Stimulated activated naive CD8-positive, alpha-beta T cell treated with anti-CD3 and anti-CD28 coated beads, Interleukin-15, amount 100 ng/mL, for 72 hours (primary cell): Measurements from ENCODE around the gene OR51S1.
"Not testable (repeated sequence)": the region's sequence is repeated elsewhere in the genome, so short reads cannot be mapped to it uniquely, and the experiment has no call there.

Source experiments
- ATAC-seq: fragments of 150-1000 bp; cut with Tn5 transposase; 2 replicates; pipeline ENCODE4 v1.10.0; 2021; ENCODE audit warnings: mild to moderate bottlenecking, moderate library complexity
- DNase-seq, 2 donors: peaks; one replicate each; pipeline ENCODE4 v3.0.0; 2021 to 2022
- H3K27ac Mint-ChIP-seq, 2 donors: one replicate each; pipeline ENCODE4 v1.8.0; 2022; ENCODE audit warnings: mild to moderate bottlenecking in 2 of 2, mixed read lengths in 2 of 2, moderate library complexity in 2 of 2
- H3K27me3 Mint-ChIP-seq: one replicate; pipeline ENCODE4 v1.8.0; 2022; ENCODE audit warnings: mixed read lengths
- H3K4me1 Mint-ChIP-seq: one replicate; pipeline ENCODE4 v1.8.0; 2022; ENCODE audit warnings: mild to moderate bottlenecking, mixed read lengths
- H3K4me3 Mint-ChIP-seq, 2 donors: one replicate each; pipeline ENCODE4 v1.8.0; 2022; ENCODE audit warnings: mild to moderate bottlenecking in 2 of 2, mixed read lengths in 2 of 2, moderate library complexity in 1 of 2
- H3K9me3 Mint-ChIP-seq, 2 donors: one replicate each; pipeline ENCODE4 v1.8.0; 2022; ENCODE audit warnings: mixed read lengths in 2 of 2

The OR51S1 gene

DNA sequence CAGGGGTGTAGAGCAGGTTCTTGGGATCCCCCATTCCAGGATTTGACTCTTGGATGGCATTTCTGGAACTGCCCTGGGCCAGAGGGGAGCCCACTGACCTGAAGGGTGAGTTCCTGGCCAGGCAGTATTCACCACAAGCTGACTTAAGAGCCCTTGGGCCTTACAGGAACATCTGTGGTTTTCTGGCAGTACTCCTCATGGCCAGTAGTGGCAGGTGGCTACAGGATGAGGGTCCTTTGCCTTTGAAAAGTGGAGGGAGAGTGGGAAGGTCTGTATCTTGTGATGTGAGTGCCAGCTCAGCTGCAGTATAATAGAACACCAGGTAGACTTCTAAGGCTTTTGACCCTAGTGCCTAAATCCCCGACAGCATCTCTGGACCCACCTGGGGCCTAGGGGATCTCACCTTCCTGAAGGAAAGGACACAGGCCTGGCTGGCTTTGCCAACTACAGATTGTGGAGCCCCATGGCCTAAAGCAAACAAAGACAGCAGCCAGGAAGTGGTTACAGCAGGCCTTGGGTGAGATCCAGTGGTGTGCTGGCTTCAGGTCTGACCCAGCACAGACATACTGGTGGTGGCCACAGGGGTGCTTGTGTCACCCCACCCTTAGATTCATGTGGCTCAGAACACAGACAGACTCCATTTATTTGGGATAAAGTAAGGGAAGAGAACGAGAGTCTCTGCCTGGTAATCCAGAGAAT, 9.0 kb downstream of the OR51S1 start:
- Mint-ChIP-seq H3K27ac (no peak overlapping the region), H3K9me3 (no peaks in the 10 kb centered on the region), H3K4me1 (no peaks in the 10 kb centered on the region), H3K4me3 (no peak overlapping the region), H3K27me3 (no peaks in the 10 kb centered on the region)
- ATAC-seq: no peak
- DNase-seq: no peak

DNA sequence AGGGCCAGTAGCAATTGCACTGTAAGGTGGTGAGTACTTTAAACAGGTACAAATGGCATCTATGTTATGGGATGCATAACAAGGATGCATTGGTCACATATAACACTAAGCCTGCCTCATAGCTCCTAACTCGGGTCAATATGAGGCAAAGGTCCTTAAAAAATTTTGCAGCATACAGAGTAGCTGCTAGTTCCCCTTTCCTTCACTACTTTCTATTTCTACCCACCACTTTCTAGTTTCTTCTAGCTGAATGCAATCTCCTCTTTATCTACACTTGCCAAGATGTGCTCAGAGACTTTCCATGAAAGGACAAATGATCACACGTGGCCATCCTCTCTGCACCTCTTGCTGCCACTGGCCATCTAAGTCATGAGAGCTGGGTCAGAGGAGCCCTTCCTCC, 18.1 kb downstream of the OR51S1 start:
- peak overlapping the region in 1 of 2 donors; percentile 1 for H3K27ac Mint-ChIP-seq
- peaks cover 19% of the 10 kb centered on the region for H3K27me3 Mint-ChIP-seq
- no peak for DNase-seq
- ATAC-seq: no peak
- H3K4me3 Mint-ChIP-seq: no peak overlapping the region
- H3K4me1 Mint-ChIP-seq: no peaks in the 10 kb centered on the region
- H3K9me3 Mint-ChIP-seq: no peaks in the 10 kb centered on the region

DNA sequence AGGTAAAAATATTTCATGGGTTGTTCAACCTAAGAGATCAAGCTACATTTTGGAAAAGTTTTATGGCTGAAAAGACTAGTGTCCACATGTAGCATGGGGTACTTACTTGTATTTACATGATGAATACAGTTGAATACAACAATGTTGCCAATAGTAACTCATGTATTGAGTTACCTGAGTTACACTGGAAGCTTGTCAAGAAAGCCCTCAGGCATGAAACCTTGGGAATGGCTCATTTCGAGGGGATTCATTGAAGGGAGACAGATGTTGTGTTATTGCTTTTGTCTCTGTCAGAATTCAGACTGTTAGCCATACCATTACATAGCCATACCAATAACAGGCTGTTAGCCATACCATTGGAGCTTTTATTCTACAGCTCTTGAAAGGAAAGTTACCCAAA, 18.7 kb downstream of the OR51S1 start:
- ATAC-seq: no peak
- H3K4me3 Mint-ChIP-seq: no peak overlapping the region
- peaks cover 19% of the 10 kb centered on the region for H3K27me3 Mint-ChIP-seq

DNA sequence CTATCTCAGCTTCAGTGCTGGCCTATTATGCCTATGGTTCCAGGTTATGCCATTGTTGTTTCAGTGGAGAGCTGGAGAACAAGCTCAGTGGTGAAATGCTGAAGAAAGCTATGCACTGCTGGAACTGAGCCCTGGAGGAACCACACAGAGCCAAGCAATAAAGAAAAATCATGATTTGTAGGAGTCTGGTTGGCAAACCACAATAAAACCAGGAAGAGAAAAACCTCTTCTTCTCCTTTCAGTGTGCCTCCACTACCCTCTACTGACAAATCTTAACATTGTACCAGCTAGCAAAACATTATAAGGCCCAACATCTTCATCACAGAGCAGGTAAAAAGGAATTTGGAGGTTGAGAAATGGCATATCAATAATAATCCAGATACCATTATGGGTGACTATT, 22.6 kb downstream of the OR51S1 start:
- Mint-ChIP-seq H3K4me1 (no peaks in the 10 kb centered on the region), H3K27me3 (peaks cover 17% of the 10 kb centered on the region), H3K27ac (no peak overlapping the region), H3K4me3 (no peak overlapping the region), H3K9me3 (no peaks in the 10 kb centered on the region)
- ATAC-seq: no peak
- no peak for DNase-seq

More for the DNA sequence above, 18.7 kb downstream of the OR51S1 start:
- DNase-seq: no peak
- Mint-ChIP-seq H3K27ac (no peak overlapping the region), H3K9me3 (no peaks in the 10 kb centered on the region), H3K4me1 (no peaks in the 10 kb centered on the region)

DNA sequence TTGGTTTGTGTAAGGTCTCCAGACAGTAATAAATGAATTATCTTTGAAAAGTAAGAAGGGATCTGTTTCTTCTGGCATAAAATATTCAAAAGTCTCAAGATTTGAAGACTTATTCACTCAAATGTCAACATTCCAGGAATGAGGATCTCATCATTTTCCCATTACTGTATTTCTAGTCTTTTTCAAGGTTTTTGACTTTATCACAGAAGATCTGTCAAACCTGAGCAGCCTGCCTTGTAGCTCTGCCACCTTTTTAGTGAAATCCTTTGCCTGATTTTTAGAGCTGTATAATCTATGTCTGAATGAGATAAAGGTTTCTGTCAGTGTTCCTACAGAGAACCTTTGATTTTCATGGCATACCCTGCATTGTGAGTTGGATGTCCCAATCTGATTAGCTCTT, 23.9 kb downstream of the OR51S1 start:
- Mint-ChIP-seq H3K4me3 (no peak overlapping the region), H3K27me3 (peaks cover 17% of the 10 kb centered on the region), H3K9me3 (no peaks in the 10 kb centered on the region), H3K4me1 (no peaks in the 10 kb centered on the region), H3K27ac (no peak overlapping the region)
- ATAC-seq (no peak), DNase-seq (no peak)

DNA sequence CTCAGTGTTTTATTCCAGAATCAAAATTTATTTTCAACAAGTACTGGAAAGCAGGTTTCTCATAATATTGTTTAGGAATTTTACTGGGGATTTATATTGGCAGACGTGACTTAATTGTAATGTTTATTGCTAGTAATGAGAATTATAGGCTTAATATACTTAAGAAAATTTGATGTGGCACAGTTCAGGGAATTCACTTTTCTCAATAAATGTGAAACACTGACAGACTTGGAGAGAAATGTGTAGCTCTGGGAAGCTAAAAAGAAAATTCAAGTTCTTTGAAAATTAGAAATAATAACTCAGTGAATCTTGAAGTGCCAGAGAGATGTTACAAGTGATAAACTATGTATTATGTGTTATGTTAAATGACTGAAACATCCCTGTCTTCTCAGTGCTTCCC, 28.0 kb downstream of the OR51S1 start, which contains the start of gene OR51F2:
TSS of gene OR51F2 (plus strand) at position 301 of the 400 bp plus-strand sequence. CDS start 101 bp downstream, outside the sequence.
- H3K4me3 Mint-ChIP-seq: no peak within 1 kb of the TSS
- H3K4me1 Mint-ChIP-seq: no peaks in the 10 kb centered on the region
- no peaks in the 10 kb centered on the region for H3K9me3 Mint-ChIP-seq
- DNase-seq (no peak), ATAC-seq (no peak)
- H3K27me3 Mint-ChIP-seq: peaks cover 17% of the 10 kb centered on the region
- no peak within 1 kb of the TSS for H3K27ac Mint-ChIP-seq

DNA sequence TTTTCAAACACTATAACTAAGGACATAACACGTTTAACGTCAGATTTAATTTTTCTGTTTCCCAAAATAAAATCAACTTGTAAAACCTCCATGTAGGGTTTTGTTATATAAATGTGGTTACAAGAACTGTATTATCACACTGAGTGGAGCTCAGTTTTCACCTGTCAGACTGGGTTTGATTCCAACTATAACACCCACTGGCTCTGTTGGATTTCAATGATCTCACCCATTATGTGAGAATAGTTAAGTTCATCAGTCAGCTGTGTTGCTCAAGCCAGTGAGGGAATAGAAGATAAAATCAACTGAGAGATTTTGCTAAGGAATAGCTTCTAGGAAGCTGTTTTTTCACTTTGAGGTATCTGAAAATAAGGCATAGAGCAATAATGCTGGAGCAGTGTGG, 39.8 kb downstream of the OR51S1 start:
- Mint-ChIP-seq H3K27me3 (no peaks in the 10 kb centered on the region), H3K4me1 (no peaks in the 10 kb centered on the region), H3K4me3 (no peak overlapping the region), H3K9me3 (no peaks in the 10 kb centered on the region), H3K27ac (no peak overlapping the region)
- no peak for ATAC-seq
- no peak for DNase-seq

DNA sequence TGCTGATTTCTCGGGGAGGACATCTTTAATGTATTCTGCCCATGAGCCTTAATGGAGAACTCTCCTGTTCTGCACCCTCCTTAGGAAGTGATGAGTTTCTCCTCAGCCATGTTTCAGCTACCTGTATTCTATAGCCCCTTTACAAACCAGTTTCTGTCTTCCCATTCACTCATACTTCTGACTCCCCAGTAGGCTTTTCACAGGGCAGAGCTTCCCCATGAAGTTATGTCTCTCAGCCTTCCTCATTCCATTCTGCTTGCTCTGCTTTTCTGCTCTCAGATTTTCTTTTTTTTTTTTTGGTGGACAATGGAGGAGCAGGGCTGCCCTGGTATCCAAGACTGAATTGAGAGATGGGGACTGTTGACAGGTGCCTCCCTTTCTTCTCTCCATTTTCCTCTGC, 40.5 kb downstream of the OR51S1 start:
- ATAC-seq: no peak
- no peak overlapping the region for H3K27ac Mint-ChIP-seq
- no peak for DNase-seq
- no peaks in the 10 kb centered on the region for H3K9me3 Mint-ChIP-seq
- peaks cover 7% of the 10 kb centered on the region for H3K27me3 Mint-ChIP-seq
- H3K4me3 Mint-ChIP-seq: no peak overlapping the region
- no peaks in the 10 kb centered on the region for H3K4me1 Mint-ChIP-seq

DNA sequence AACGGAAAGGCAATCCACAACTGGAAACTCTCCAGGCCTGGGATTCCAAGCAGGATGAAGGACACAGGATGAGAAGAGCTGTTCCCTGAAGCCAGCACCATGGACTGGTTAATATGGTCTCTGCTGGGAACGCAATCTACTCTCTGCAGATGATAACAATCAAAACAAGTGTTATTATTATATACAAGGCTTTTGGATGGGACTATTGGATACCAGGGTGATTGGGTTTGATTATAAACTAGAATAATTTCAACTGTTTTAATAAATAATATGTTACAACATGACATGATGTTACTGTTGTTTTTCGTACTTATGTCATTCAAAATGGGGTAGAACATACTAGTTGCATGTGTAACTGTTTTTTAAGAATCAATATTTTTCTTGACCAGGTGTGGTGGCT, 44.7 kb downstream of the OR51S1 start, which contains the start of gene OR52R1:
TSS of gene OR52R1 (minus strand) at position 101 of the 400 bp plus-strand sequence. CDS start at position 101, 0 bp downstream.
- ATAC-seq: no peak
- DNase-seq: no peak
- peaks cover 10% of the 10 kb centered on the region for H3K27me3 Mint-ChIP-seq
- H3K9me3 Mint-ChIP-seq: no peaks in the 10 kb centered on the region
- H3K4me1 Mint-ChIP-seq: no peaks in the 10 kb centered on the region
- H3K4me3 Mint-ChIP-seq: no peak within 1 kb of the TSS
- H3K27ac Mint-ChIP-seq: no peak within 1 kb of the TSS

DNA sequence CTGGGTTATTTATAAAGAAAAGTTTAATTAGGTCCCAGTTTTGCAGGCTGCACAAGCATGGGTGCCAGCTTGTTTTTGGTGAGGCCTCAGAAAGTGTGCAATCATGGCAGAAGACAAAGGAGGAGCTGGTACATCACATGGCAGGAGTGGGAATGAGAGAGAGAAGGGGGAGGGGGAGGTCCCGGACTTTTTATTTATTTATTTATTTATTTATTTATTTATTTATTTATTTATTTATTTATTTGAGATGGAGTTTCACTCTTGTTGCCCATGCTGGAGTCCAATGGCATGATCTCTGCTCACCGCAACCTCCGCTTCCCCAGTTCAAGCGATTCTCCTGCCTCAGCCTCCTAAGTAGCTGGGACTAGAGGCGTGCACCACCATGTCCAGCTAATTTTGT, 47.7 kb downstream of the OR51S1 start:
- H3K27me3 Mint-ChIP-seq: peaks cover 10% of the 10 kb centered on the region
- H3K9me3 Mint-ChIP-seq, ATAC-seq, H3K4me3 Mint-ChIP-seq, H3K27ac Mint-ChIP-seq, DNase-seq, H3K4me1 Mint-ChIP-seq: not testable (repeated sequence)

DNA sequence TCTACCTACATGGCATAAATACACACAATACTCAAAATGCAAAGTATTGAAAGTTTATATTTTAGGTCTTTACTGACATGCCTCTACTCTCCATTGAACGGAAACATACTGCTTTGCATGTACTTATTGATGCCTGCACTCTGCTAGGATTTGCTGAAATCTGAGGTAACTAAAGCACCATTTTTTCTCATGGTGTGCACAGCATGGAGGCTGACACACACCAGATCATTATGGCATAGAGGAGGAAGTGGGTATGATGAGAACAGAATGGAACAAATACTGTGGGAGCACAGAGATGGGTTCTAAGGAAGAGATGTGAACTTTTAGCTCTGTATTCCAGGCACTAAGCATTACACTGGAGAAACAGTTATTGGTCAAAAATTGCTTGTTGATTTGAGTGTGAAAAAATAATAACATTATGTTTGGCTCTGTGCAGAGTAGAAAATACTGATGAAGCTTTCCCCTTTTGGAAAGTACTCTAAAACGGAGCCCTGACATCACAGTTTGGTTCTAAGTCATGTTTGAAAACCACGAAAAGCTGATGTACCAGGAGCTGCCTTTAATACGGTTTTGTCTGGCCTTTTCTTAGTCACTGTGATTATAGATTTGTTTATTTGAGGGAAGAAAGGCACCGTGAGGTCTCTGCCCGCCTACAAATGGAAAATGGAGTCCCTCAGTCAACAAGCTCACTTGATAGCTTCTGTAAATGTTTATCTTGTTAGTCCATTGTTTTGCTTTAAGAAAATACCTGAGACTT, 50.4 kb downstream of the OR51S1 start:
- H3K4me1 Mint-ChIP-seq: no peaks in the 10 kb centered on the region
- H3K27ac Mint-ChIP-seq: no peak overlapping the region
- ATAC-seq: no peak
- no peak overlapping the region for H3K4me3 Mint-ChIP-seq
- peaks cover 5% of the 10 kb centered on the region for H3K27me3 Mint-ChIP-seq
- H3K9me3 Mint-ChIP-seq: no peaks in the 10 kb centered on the region
- DNase-seq: no peak
